Kidney (tissue), 14 donors: Measurements from ENCODE around the gene NCS1. TPM values are rescaled to one million over a fixed set of nuclear protein-coding genes. Genes with fewer than 3 reads are reported as not detected.
A peak's percentile ranks its signal among the peaks of the same experiment; 100 is the strongest.

Source experiments
- DNase-seq, 5 donors: peaks; one replicate each; pipeline ENCODE4 v3.0.0-alpha.2; 2013 to 2020
- FAIRE-seq: peaks from 2 replicates; lab custom pipeline; 2012; peaks lifted over from hg19 to GRCh38; lab: Jason Lieb, UNC
- H3K27ac ChIP-seq, 2 donors: one replicate each; pipeline ENCODE4 v1.7.0; 2013; ENCODE audit warnings: low read depth in 2 of 2, low read length in 2 of 2, inconsistent platforms in 1 of 2
- H3K27me3 ChIP-seq: one replicate; pipeline ENCODE4 v1.7.1; 2013; ENCODE audit warnings: low read length, inconsistent platforms; ENCODE audit not compliant: control insufficient read depth, insufficient read depth
- H3K36me3 ChIP-seq, 3 donors: one replicate each; pipeline versions ENCODE4 v1.7.0 to v1.7.1; 2013; ENCODE audit warnings: low read length in 3 of 3, control low read depth in 1 of 3, inconsistent platforms in 1 of 3; ENCODE audit not compliant: insufficient read depth in 3 of 3, control insufficient read depth in 2 of 3
- H3K4me1 ChIP-seq, 3 donors: one replicate each; pipeline versions ENCODE4 v1.7.0 to v1.7.1; 2013; ENCODE audit warnings: low read length in 3 of 3, inconsistent platforms in 1 of 3, low read depth in 1 of 3; ENCODE audit not compliant: control insufficient read depth in 2 of 3, insufficient read depth in 2 of 3
- H3K4me3 ChIP-seq, 3 donors: one replicate each; pipeline versions ENCODE4 v1.7.0 to v1.8.1; 2013; ENCODE audit warnings: low read length in 3 of 3, control low read depth in 1 of 3, inconsistent platforms in 1 of 3
- H3K9ac ChIP-seq, 3 donors: one replicate each; pipeline versions ENCODE4 v1.7.0 to v1.7.1; 2013; ENCODE audit warnings: low read length in 3 of 3, control low read depth in 1 of 3, inconsistent platforms in 1 of 3
- H3K9me3 ChIP-seq, 3 donors: one replicate each; pipeline versions ENCODE4 v1.7.0 to v1.7.1; 2013; ENCODE audit warnings: low read length in 3 of 3, control low read depth in 1 of 3, inconsistent platforms in 1 of 3; ENCODE audit not compliant: control insufficient read depth in 2 of 3, insufficient read depth in 1 of 3
- CTCF ChIP-seq: IDR thresholded peaks from 3 replicates; pipeline ENCODE4 v1.5.1; 2012; ENCODE audit warnings: mild to moderate bottlenecking, moderate library complexity, borderline replicate concordance; ENCODE audit not compliant: insufficient read depth; ENCODE audit errors: extremely low read depth
- intact Hi-C: fragments of 100-400 bp; cut with DNase I; formaldehyde crosslinking; loops from one replicate; pipeline ENCODE4 v1.11.1; 2022
- polyA plus RNA-seq: library from polyadenylated mRNA; stranded (reverse); fragments of 350-450 nt; fragmentation: Illumina TruSeq; extraction: RNeasy Lipid Tissue Mini Kit (QIAGEN cat#74804); gene quantifications from one replicate; pipeline ENCODE4 v1.2.3, GENCODE V29; 2014; ENCODE audit warnings: low read depth, low replicate concordance; ENCODE audit not compliant: insufficient read depth
- total RNA-seq: library from RNA; stranded (reverse); fragmentation: NEBNext Ultra II Directional; extraction: Animal tissue kit (Norgen Biotek cat#: 25700); gene quantifications from one replicate; pipeline ENCODE4 v1.2.1, GENCODE V29; 2021
- donor health status: control.
- donor health status: control.
- donor health status: control.
- donor health status: control.
- donor health status: control.
- donor health status: DM: yes; HTN: yes; CAD: no.
- donor health status: Normal renal cell carcinoma (clear cell type).

NCS1 gene
- total and polyA plus RNA-seq, 2 donors from 2014 or later = 27.7 to 37.4 TPM

GRCh38 chr9:130283539-130284248 lies 111.5 kb downstream of the NCS1 start:
- H3K9me3 ChIP-seq = no peaks in the 10 kb centered on the region
- no peak overlapping the region for H3K4me3 ChIP-seq
- no peak overlapping the region for H3K9ac ChIP-seq
- no peak overlapping the region for H3K27ac ChIP-seq
- H3K27me3 ChIP-seq = no peaks in the 10 kb centered on the region
- no peak for TF ChIP-seq CTCF
- no peaks in the 10 kb centered on the region for H3K36me3 ChIP-seq
- intact Hi-C loops = no loop called here
- H3K4me1 ChIP-seq = peaks cover 0 to 2% (median 0%) of the 10 kb centered on the region in 3 donors
- FAIRE-seq (no peak), DNase-seq (no peak)

DNA sequence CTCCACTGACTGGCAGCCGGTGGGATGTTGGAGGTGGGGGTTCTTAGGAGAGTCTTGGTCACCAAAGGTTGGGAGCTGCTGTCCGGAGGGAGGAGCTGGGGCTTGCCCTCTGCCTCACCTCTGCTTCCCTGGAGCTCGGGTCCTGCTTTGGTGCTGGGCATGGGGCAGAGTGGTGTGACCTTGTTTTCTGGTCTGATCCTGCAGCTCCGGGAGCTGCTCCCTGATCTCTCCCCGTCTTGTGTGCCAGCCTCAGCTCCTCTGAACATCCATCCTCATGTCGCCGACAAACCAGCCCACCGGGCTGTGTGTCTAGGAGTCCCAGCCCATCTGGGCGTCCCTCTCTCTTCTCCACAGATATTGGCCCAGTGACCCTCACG lies 112.0 kb downstream of the NCS1 start:
- intact Hi-C loops = no loop called here
- H3K9ac ChIP-seq = no peak overlapping the region
- no peak overlapping the region for H3K4me3 ChIP-seq
- DNase-seq = peak in 1 of 5 donors; percentile 43
- TF ChIP-seq CTCF = no peak
- H3K36me3 ChIP-seq = no peaks in the 10 kb centered on the region
- no peak for FAIRE-seq
- H3K9me3 ChIP-seq = no peaks in the 10 kb centered on the region
- H3K27me3 ChIP-seq = no peaks in the 10 kb centered on the region
- peaks cover 0 to 2% (median 0%) of the 10 kb centered on the region in 3 donors for H3K4me1 ChIP-seq
- no peak overlapping the region for H3K27ac ChIP-seq

GRCh38 chr9:130284690-130285089 lies 112.5 kb downstream of the NCS1 start:
- Histone ChIP-seq H3K4me3 (no peak overlapping the region), H3K9me3 (no peaks in the 10 kb centered on the region), H3K4me1 (peaks cover 0 to 2% (median 0%) of the 10 kb centered on the region in 3 donors), H3K36me3 (no peaks in the 10 kb centered on the region), H3K9ac (no peak overlapping the region), H3K27me3 (no peaks in the 10 kb centered on the region), H3K27ac (no peak overlapping the region)
- FAIRE-seq = no peak
- peak in 1 of 5 donors; percentile 38 for DNase-seq
- no peak for TF ChIP-seq CTCF
- intact Hi-C loops = no loop called here
